Fibroblast of lung (primary cell): ENCODE measurements around the gene ATP8A2. TPM values are rescaled to one million over a fixed set of nuclear protein-coding genes. Genes with fewer than 3 reads are reported as not detected.

ENCODE experiments used
- DNase-seq, 2 donors: peaks; one replicate each; pipeline versions ENCODE4 v3.0.0 to v3.0.0-alpha.2; 2010; ENCODE audit warnings: low read depth in 2 of 2
- H2AFZ ChIP-seq: 2 replicates; pipeline ENCODE4 v1.5.1; 2012; ENCODE audit warnings: low read length, control low read depth, inconsistent platforms
- H3K27ac ChIP-seq: 2 replicates; pipeline ENCODE4 v1.5.1; 2011; ENCODE audit warnings: low read length, control low read depth; ENCODE audit not compliant: insufficient read depth
- H3K27me3 ChIP-seq: 2 replicates; pipeline ENCODE4 v1.5.1; 2011; ENCODE audit warnings: mild to moderate bottlenecking, low read length; ENCODE audit not compliant: control insufficient read depth, insufficient read depth
- H3K36me3 ChIP-seq: 2 replicates; pipeline ENCODE4 v1.5.1; 2011; ENCODE audit warnings: low read length; ENCODE audit not compliant: control insufficient read depth, insufficient read depth
- H3K4me1 ChIP-seq: 2 replicates; pipeline ENCODE4 v1.5.1; 2011; ENCODE audit warnings: low read length; ENCODE audit not compliant: control insufficient read depth, insufficient read depth; ENCODE audit errors: extremely low read depth
- H3K4me2 ChIP-seq: 2 replicates; pipeline ENCODE4 v1.5.1; 2011; ENCODE audit warnings: low read length, control low read depth; ENCODE audit not compliant: insufficient read depth; ENCODE audit errors: extremely low read depth
- H3K4me3 ChIP-seq, 4 experiments: fragments of 200-600 bp in 1 of 4; sonication (generic) in 1 of 4; replicated peaks in 1 of 4; 2 replicates each; pipeline ENCODE4 v1.5.1; 2011 to 2016; ENCODE audit warnings: low read length in 4 of 4, low read depth in 3 of 4, mild to moderate bottlenecking in 3 of 4, control low read depth in 2 of 4, inconsistent platforms in 1 of 4, mixed read lengths in 1 of 4; ENCODE audit not compliant: insufficient read depth in 1 of 4; ENCODE audit errors: control extremely low read depth in 1 of 4
- H3K79me2 ChIP-seq: 2 replicates; pipeline ENCODE4 v1.5.1; 2012; ENCODE audit warnings: mild to moderate bottlenecking, low read length, inconsistent platforms; ENCODE audit not compliant: control insufficient read depth, insufficient read depth
- H3K9ac ChIP-seq: 2 replicates; pipeline ENCODE4 v1.5.1; 2011; ENCODE audit warnings: mild to moderate bottlenecking, low read length, control low read depth; ENCODE audit not compliant: insufficient read depth
- H3K9me3 ChIP-seq: 2 replicates; pipeline ENCODE4 v1.5.1; 2012; ENCODE audit warnings: low read depth, low read length; ENCODE audit not compliant: control insufficient read depth, insufficient read depth
- H4K20me1 ChIP-seq: 2 replicates; pipeline ENCODE4 v1.5.1; 2011; ENCODE audit warnings: low read length; ENCODE audit not compliant: control insufficient read depth, insufficient read depth; ENCODE audit errors: extremely low read depth
- EZH2 ChIP-seq: IDR thresholded peaks from 2 replicates; pipeline ENCODE4 v1.5.1; 2012; ENCODE audit warnings: low read length, control low read depth, mild to moderate bottlenecking; ENCODE audit errors: missing control alignments
- polyA minus RNA-seq: library from RNA; depleted of rRNA, polyadenylated mRNA; stranded (reverse); fragments of >200 nt; gene quantifications from 2 replicates; pipeline ENCODE4 v1.2.3, GENCODE V29; 2011; ENCODE audit warnings: low replicate concordance
- polyA plus RNA-seq, 2 donors: library from polyadenylated mRNA; depleted of rRNA in 1 of 2; stranded (reverse) in 1 of 2; unstranded in 1 of 2; fragments of >200 nt; gene quantifications; 2 replicates each; pipeline ENCODE4 v1.2.1, GENCODE V29; 2011 to 2012; ENCODE audit warnings: missing spikeins in 1 of 2
- total RNA-seq: library from RNA; depleted of rRNA; stranded (reverse); fragments of >200 nt; gene quantifications from 2 replicates; pipeline ENCODE4 v1.2.1, GENCODE V29; 2014
- TF ChIP-seq, protein P1 (sequence below), 2 donors: IDR thresholded peaks in 1 of 2; conservative IDR thresholded peaks in 1 of 2; 1 replicate in 1 of 2; 2 replicates in 1 of 2; pipeline ENCODE4 v1.5.1; 2011 to 2012; ENCODE audit warnings: low read length in 2 of 2, control low read depth in 1 of 2, inconsistent platforms in 1 of 2, low read depth in 1 of 2, mild to moderate bottlenecking in 1 of 2

ATP8A2 gene
- total RNA-seq (under 0.01 and 0.26 TPM in 2 replicates), polyA plus RNA-seq (0.01 and 0.02 TPM in 2 replicates), polyA minus RNA-seq (not detected in 2 replicates)
- polyA plus RNA-seq (2012), result 0.01 TPM in 1 of 2 replicates, not detected in the other

DNA sequence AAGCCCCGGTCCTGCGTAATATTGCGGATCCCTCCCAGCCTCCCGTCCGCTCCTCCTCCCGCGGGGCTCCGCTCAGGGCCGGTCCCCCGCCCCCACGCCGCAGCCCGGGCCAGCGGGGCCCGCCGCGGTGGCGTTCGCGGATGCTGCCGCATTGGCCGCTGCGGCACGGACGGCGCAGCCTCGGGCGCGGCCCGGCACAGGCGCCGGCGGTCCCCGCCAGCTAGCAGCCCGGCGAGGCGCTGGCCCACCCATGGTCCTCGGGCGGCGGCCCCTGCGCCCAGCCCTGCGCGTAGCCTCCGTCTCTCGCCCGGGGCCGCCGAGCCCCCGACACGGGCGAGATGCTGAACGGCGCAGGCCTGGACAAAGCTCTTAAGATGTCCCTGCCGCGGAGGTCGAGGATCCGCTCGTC lies at the start of gene ATP8A2:
Gene ATP8A2 (plus strand): TSS at position 100 of the 409 bp plus-strand sequence. CDS start 239 bp downstream, at position 339.
- TF ChIP-seq, protein P1, sequence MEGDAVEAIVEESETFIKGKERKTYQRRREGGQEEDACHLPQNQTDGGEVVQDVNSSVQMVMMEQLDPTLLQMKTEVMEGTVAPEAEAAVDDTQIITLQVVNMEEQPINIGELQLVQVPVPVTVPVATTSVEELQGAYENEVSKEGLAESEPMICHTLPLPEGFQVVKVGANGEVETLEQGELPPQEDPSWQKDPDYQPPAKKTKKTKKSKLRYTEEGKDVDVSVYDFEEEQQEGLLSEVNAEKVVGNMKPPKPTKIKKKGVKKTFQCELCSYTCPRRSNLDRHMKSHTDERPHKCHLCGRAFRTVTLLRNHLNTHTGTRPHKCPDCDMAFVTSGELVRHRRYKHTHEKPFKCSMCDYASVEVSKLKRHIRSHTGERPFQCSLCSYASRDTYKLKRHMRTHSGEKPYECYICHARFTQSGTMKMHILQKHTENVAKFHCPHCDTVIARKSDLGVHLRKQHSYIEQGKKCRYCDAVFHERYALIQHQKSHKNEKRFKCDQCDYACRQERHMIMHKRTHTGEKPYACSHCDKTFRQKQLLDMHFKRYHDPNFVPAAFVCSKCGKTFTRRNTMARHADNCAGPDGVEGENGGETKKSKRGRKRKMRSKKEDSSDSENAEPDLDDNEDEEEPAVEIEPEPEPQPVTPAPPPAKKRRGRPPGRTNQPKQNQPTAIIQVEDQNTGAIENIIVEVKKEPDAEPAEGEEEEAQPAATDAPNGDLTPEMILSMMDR (conservative IDR thresholded peaks at IDR 0.05 in 1 of 2, IDR thresholded peaks at IDR 0.05 in 1 of 2; ENCODE audit: low read depth in 1 of 2, low read length in 2 of 2), result no peak
- no peak for TF ChIP-seq EZH2
- peak within 1 kb of the TSS; percentile 51 for H3K4me2 ChIP-seq
- peaks cover 30% of the 10 kb centered on the region for H3K27me3 ChIP-seq
- no peak within 1 kb of the TSS for H3K27ac ChIP-seq
- H3K79me2 ChIP-seq, result no peaks in the 10 kb centered on the region
- DNase-seq, result peak in 1 of 2 donors; percentile 5
- H3K4me3 ChIP-seq, result peak within 1 kb of the TSS in 1 of 4 experiments; percentile 34
- H3K9me3 ChIP-seq, result no peaks in the 10 kb centered on the region
- no peaks in the 10 kb centered on the region for H3K4me1 ChIP-seq
- no peak within 1 kb of the TSS for H3K9ac ChIP-seq
- H2AFZ ChIP-seq, result no peak within 1 kb of the TSS
- no peaks in the 10 kb centered on the region for H4K20me1 ChIP-seq
- no peaks in the 10 kb centered on the region for H3K36me3 ChIP-seq

DNA sequence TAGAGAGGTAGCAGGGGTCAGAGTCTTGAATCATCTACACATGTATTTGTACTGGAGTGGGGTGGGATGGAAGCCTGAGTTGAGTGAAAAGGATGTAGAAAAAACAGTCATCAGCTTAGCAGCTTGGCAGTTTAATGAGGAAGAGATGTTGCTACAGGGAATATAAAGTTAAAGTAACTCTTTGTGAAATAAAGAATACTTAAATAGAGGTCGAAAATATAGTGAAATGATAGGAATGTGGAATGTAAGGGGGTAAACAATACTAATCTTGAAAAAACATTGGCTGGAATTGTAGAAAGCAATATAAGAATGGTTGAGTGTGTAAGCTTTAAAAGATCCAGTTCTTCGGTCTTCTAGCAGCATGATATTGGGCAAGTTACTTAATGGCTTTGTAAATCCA lies 47.7 kb upstream of the ATP8A2 start:
- Histone ChIP-seq H3K79me2 (no peaks in the 10 kb centered on the region), H3K27me3 (no peaks in the 10 kb centered on the region), H3K4me2 (no peak overlapping the region), H2AFZ (no peak overlapping the region), H3K4me1 (no peaks in the 10 kb centered on the region), H3K9me3 (no peaks in the 10 kb centered on the region), H3K4me3 (no peak overlapping the region), H4K20me1 (no peaks in the 10 kb centered on the region), H3K27ac (no peak overlapping the region), H3K9ac (no peak overlapping the region), H3K36me3 (peaks cover 3% of the 10 kb centered on the region)
- DNase-seq, result no peak
- no peak for TF ChIP-seq EZH2
- TF ChIP-seq, protein P1 (conservative IDR thresholded peaks at IDR 0.05 in 1 of 2, IDR thresholded peaks at IDR 0.05 in 1 of 2; ENCODE audit: low read depth in 1 of 2, low read length in 2 of 2), result no peak

DNA sequence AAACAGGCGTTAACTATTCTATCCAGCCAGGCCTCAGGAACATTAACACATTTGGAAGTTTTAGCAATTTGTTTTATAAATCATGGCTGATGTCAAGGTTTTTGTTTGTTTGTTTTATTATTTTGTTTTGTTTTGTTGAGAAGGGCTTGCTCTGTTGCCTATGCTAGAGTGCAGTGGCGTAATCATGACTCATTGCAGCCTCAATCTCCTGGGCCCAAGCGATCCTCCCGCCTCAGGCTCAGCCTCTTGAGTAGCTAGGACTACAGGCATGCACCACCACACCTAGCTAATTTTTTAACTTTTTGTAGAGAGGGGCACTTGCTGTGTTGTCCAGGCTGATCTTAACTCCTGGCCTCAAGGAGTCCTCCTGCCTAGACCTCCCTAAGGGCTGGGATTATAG lies 42.1 kb upstream of the ATP8A2 start:
- no peaks in the 10 kb centered on the region for H4K20me1 ChIP-seq
- no peak overlapping the region for H3K4me3 ChIP-seq
- no peaks in the 10 kb centered on the region for H3K79me2 ChIP-seq
- H3K27ac ChIP-seq, result no peak overlapping the region
- peaks cover 2% of the 10 kb centered on the region for H3K36me3 ChIP-seq
- DNase-seq, result peak; percentile 35 to 44
- H3K4me2 ChIP-seq, result no peak overlapping the region
- no peaks in the 10 kb centered on the region for H3K27me3 ChIP-seq
- no peaks in the 10 kb centered on the region for H3K9me3 ChIP-seq
- H3K4me1 ChIP-seq, result no peaks in the 10 kb centered on the region
- TF ChIP-seq EZH2, result no peak
- TF ChIP-seq, protein P1 (conservative IDR thresholded peaks at IDR 0.05 in 1 of 2, IDR thresholded peaks at IDR 0.05 in 1 of 2; ENCODE audit: low read depth in 1 of 2, low read length in 2 of 2), result no peak
- no peak overlapping the region for H2AFZ ChIP-seq
- no peak overlapping the region for H3K9ac ChIP-seq
